Measurements from ENCODE around the gene SLC34A3. TPM values are rescaled to one million over a fixed set of nuclear protein-coding genes. Genes with fewer than 3 reads are reported as not detected.

SLC34A3 gene
- total RNA-seq, 2 experiments from 2014 or later: not detected

DNA sequence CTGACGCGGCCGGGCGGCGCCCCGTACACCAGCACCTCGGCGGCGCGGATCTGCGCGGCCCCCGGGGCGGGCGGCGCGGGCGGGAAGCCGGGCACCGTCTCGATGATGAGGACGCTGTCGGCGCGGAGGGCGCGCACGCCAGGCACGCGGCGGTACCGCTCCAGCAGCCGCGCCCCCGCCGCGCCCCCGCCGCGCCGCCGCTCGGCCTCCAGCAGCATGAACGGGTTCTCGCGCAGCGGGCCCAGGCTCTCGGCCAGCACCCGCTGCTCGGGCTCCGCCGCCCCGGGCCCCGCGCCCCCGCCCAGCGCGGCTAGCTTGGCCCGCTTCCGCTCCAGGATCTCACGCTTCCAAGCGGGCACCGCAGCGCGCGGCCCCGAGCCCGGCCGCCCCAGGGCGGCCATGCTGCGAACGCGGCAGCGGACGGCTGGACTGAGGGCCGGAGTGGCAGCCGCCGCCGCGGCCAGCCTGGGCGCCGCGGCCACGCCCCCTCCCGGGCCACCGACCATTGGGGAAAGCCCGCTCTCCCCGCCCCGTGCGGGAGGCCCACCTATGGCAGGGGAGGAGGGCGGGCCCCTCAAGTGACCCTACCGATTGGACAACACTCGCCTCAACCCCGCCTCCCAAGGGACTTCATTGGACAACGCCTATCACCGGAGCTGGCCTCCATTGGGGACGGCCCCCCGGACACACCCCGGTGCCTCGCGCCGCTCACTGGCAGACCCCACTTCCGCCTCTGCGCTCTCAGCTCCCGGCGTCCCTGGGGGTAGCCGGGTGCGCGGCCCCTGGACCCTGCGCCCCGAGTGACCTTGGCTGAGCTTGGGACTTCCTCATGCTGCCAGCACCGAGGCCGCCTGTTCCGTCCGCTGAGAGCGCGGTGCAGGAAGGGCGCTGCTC lies 30.1 kb upstream of the SLC34A3 start, which contains the start of gene TPRN:
Gene TPRN (minus strand): TSS at position 431 of the 894 bp plus-strand sequence. CDS start 30 bp downstream, at position 401.
- peak within 1 kb of the TSS; percentile 76 for H3K4me3 ChIP-seq (ENCODE audit: low read depth, low read length, poor library complexity, severe bottlenecking)
- POLR2A ChIA-PET: interaction anchor here (0.6 to 2.5 kb wide), 6 partner anchors 12 to 400 kb away, joined by 3 to 16 read pairs (median 4); partner anchors contain the start of genes ANAPC2, MAN1B1, SSNA1 and TUBB4B
- H3K4me2 ChIP-seq (ENCODE audit: low read length): peak within 1 kb of the TSS; percentile 97
- H3K36me3 ChIP-seq (ENCODE audit: insufficient read depth, low read length): peaks cover 4% of the 10 kb centered on the region; the same call in 1 of the 2 replicates
- DNase-seq (ENCODE audit: low spot score): peak; percentile 100
- H3K79me2 ChIP-seq (ENCODE audit: insufficient read depth, low read depth, low read length): peaks cover 42% of the 10 kb centered on the region
- H3K27ac ChIP-seq (ENCODE audit: low read depth, low read length, poor library complexity, severe bottlenecking): peak within 1 kb of the TSS; percentile 49
- H3K9me2 ChIP-seq (ENCODE audit: insufficient read depth, low read length): no peaks in the 10 kb centered on the region
- TF ChIP-seq, protein P1, sequence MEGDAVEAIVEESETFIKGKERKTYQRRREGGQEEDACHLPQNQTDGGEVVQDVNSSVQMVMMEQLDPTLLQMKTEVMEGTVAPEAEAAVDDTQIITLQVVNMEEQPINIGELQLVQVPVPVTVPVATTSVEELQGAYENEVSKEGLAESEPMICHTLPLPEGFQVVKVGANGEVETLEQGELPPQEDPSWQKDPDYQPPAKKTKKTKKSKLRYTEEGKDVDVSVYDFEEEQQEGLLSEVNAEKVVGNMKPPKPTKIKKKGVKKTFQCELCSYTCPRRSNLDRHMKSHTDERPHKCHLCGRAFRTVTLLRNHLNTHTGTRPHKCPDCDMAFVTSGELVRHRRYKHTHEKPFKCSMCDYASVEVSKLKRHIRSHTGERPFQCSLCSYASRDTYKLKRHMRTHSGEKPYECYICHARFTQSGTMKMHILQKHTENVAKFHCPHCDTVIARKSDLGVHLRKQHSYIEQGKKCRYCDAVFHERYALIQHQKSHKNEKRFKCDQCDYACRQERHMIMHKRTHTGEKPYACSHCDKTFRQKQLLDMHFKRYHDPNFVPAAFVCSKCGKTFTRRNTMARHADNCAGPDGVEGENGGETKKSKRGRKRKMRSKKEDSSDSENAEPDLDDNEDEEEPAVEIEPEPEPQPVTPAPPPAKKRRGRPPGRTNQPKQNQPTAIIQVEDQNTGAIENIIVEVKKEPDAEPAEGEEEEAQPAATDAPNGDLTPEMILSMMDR (conservative IDR thresholded peaks at IDR 0.05; ENCODE audit: low read length): no peak
- no peak for TF ChIP-seq EZH2phosphoT487 (IDR thresholded peaks at IDR 0.05; ENCODE audit: borderline replicate concordance, low read depth, low read length)
- H2AFZ ChIP-seq (ENCODE audit: low read length): no peak within 1 kb of the TSS
- peaks cover 7% of the 10 kb centered on the region; the same call in 1 of the 2 replicates for H4K20me1 ChIP-seq (ENCODE audit: insufficient read depth, low read length)
- intact Hi-C loops (cut with micrococcal nuclease; ENCODE audit: unreplicated experiment): loop anchor here (1.0 to 2.0 kb wide), 5 partner anchors 22 to 74 kb away; partner anchors contain the start of genes RNF208 and RNF224
- H3K4me1 ChIP-seq (ENCODE audit: insufficient read depth, low read length, poor library complexity, severe bottlenecking): peaks cover 33% of the 10 kb centered on the region
- CTCF ChIA-PET (ENCODE audit: unreplicated experiment): interaction anchor here (0.6 kb wide), 1 partner anchor 12 kb away, joined by 3 read pairs; the partner anchor contains the start of gene ANAPC2
- no peaks in the 10 kb centered on the region for H3K9me3 ChIP-seq (ENCODE audit: low read length)
- BruUV-seq (replicated peaks): no TSS peak

DNA sequence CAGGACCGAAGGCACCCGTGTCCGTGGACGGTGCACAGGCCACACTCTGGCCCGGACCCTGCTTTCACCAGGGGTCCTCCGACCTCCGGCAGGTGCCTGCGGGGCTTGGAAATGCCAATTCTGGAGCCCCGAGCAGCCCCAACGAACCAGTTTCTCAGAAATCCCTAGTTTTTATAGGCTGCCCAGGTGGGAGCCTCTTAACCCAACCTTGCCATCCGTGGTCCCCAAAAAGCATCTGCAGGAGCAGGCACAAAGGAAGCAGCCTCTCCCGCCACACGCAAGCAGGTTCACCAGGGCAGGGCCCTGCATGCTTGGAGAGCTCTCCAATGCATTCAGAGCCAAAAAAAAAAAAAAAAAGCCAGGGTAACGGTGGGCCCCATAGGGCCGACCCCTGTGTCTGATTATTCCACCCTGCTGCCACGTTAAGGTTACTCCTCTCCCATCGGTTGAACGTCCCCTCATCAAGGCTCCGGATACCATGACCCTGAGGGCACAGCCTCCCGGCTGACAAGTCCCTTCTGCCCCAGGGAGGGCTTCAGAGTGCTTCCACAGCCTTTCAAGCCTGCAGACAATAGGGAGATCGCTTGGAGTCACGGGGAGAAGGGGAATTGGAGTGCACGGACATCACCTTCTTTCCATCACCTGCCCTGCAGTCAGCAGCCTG lies 29.4 kb upstream of the SLC34A3 start:
- ChIA-PET CTCF (ENCODE audit: unreplicated experiment) (interaction anchor here (0.6 kb wide), 1 partner anchor 13 kb away, joined by 3 read pairs; the partner anchor contains the start of gene ANAPC2), POLR2A (interaction anchor here (0.6 to 2.5 kb wide), 7 partner anchors 12 to 401 kb away, joined by 3 to 16 read pairs (median 4); partner anchors contain the start of genes ANAPC2, MAN1B1, SSNA1 and TUBB4B)
- H3K27ac ChIP-seq (ENCODE audit: low read depth, low read length, poor library complexity, severe bottlenecking): peak overlapping the region; percentile 49
- H3K4me1 ChIP-seq (ENCODE audit: insufficient read depth, low read length, poor library complexity, severe bottlenecking): peaks cover 35% of the 10 kb centered on the region
- no TSS peak for BruUV-seq (replicated peaks)
- no peaks in the 10 kb centered on the region for H3K9me3 ChIP-seq (ENCODE audit: low read length)
- peaks cover 13% of the 10 kb centered on the region; the same call in 1 of the 2 replicates for H4K20me1 ChIP-seq (ENCODE audit: insufficient read depth, low read length)
- peaks cover 49% of the 10 kb centered on the region for H3K79me2 ChIP-seq (ENCODE audit: insufficient read depth, low read depth, low read length)
- H2AFZ ChIP-seq (ENCODE audit: low read length): no peak overlapping the region
- H3K36me3 ChIP-seq (ENCODE audit: insufficient read depth, low read length): peaks cover 4% of the 10 kb centered on the region; the same call in 1 of the 2 replicates
- no peaks in the 10 kb centered on the region for H3K9me2 ChIP-seq (ENCODE audit: insufficient read depth, low read length)
- peak overlapping the region; percentile 97 for H3K4me2 ChIP-seq (ENCODE audit: low read length)
- DNase-seq (ENCODE audit: low spot score): no peak
- intact Hi-C loops (cut with micrococcal nuclease; ENCODE audit: unreplicated experiment): loop anchor here (2.0 kb wide), 3 partner anchors 21 to 75 kb away; partner anchors contain the start of gene RNF208
- peak overlapping the region; percentile 76 for H3K4me3 ChIP-seq (ENCODE audit: low read depth, low read length, poor library complexity, severe bottlenecking)
- TF ChIP-seq EZH2phosphoT487 (IDR thresholded peaks at IDR 0.05; ENCODE audit: borderline replicate concordance, low read depth, low read length): no peak
- TF ChIP-seq, protein P1 (conservative IDR thresholded peaks at IDR 0.05; ENCODE audit: low read length): no peak
